K562 (cell line): ENCODE data around the gene LSM4. TPM values are rescaled to one million over a fixed set of nuclear protein-coding genes. Genes with fewer than 3 reads are reported as not detected.

ENCODE experiments used
- ATF7 ChIP-seq: fragments of 450-650 bp; IDR thresholded peaks from 2 replicates; pipeline ENCODE4 v1.7.1; 2014; ENCODE audit warnings: mild to moderate bottlenecking, moderate library complexity
- DIDO1 ChIP-seq: fragments of 450-650 bp; IDR thresholded peaks from 2 replicates; pipeline ENCODE4 v1.6.1; 2016; ENCODE audit warnings: low read depth, missing biosample characterization, missing genetic modification characterization
- HDAC6 ChIP-seq: IDR thresholded peaks from 2 replicates; pipeline ENCODE4 v1.6.1; 2012; ENCODE audit warnings: low read depth, mild to moderate bottlenecking, control low read depth, inconsistent platforms, low read length, moderate library complexity
- HMG20A ChIP-seq: fragments of 450-650 bp; formaldehyde crosslinking; conservative IDR thresholded peaks from 2 replicates; pipeline ENCODE4 v1.4.0; 2020; ENCODE audit warnings: mild to moderate bottlenecking, mixed read lengths
- IRF2 ChIP-seq: sonication (generic); formaldehyde crosslinking; IDR thresholded peaks from 2 replicates; pipeline ENCODE4 v1.8.1; 2022; ENCODE audit warnings: mild to moderate bottlenecking, missing genetic modification reagents
- MAZ ChIP-seq, 2 experiments: fragments of 450-650 bp in 1 of 2; sonication (generic) in 1 of 2; formaldehyde crosslinking; IDR thresholded peaks in 1 of 2; conservative IDR thresholded peaks in 1 of 2; 2 replicates each; pipeline versions ENCODE4 v1.4.0 to v1.5.0; 2020; ENCODE audit warnings: mild to moderate bottlenecking in 1 of 2, missing genetic modification reagents in 1 of 2
- MBD2 ChIP-seq: sonication (generic); IDR thresholded peaks from 2 replicates; pipeline ENCODE4 v1.6.1; 2016; ENCODE audit warnings: low read depth, borderline replicate concordance
- MEIS2 ChIP-seq: fragments of 450-650 bp; IDR thresholded peaks from 2 replicates; pipeline ENCODE4 v1.6.1; 2014; ENCODE audit warnings: mild to moderate bottlenecking; ENCODE audit not compliant: partially characterized antibody
- MTA1 ChIP-seq: fragments of 450-650 bp; IDR thresholded peaks from 2 replicates; pipeline ENCODE4 v1.6.1; 2017; ENCODE audit warnings: borderline replicate concordance
- NFXL1 ChIP-seq: fragments of 450-650 bp; formaldehyde crosslinking; IDR thresholded peaks from 2 replicates; pipeline ENCODE4 v1.4.0; 2021; ENCODE audit warnings: mild to moderate bottlenecking
- PML ChIP-seq: IDR thresholded peaks from 2 replicates; pipeline ENCODE4 v1.6.1; 2012; ENCODE audit warnings: low read length, inconsistent platforms
- POLR2B ChIP-seq: fragments of 450-650 bp; IDR thresholded peaks from 2 replicates; pipeline ENCODE4 v1.6.1; 2018; ENCODE audit warnings: low read depth; ENCODE audit not compliant: partially characterized antibody
- PYGO2 ChIP-seq: fragments of 450-650 bp; IDR thresholded peaks from 2 replicates; pipeline ENCODE4 v1.6.1; 2016; ENCODE audit warnings: mild to moderate bottlenecking, missing genetic modification characterization, moderate library complexity, missing compliant biosample characterization
- RAD21 ChIP-seq, 2 experiments: fragments of 250-450 bp in 1 of 2; fragments of 450-650 bp in 1 of 2; sonication (Bioruptor Pico) in 1 of 2; formaldehyde crosslinking in 1 of 2; IDR thresholded peaks in 1 of 2; conservative IDR thresholded peaks in 1 of 2; 2 replicates each; pipeline versions ENCODE4 v1.4.0 to v1.8.0; 2020 to 2022; ENCODE audit warnings: mild to moderate bottlenecking in 2 of 2, moderate library complexity in 1 of 2
- RBM25 ChIP-seq: fragments of 200-400 bp; formaldehyde crosslinking; IDR thresholded peaks from 2 replicates; pipeline ENCODE4 v1.6.1; 2018; ENCODE audit warnings: low read length, low read depth, moderate library complexity; ENCODE audit not compliant: severe bottlenecking
- SOX6 ChIP-seq: fragments of 450-650 bp; IDR thresholded peaks from 2 replicates; pipeline ENCODE4 v1.6.1; 2014; ENCODE audit warnings: mild to moderate bottlenecking
- SP1 ChIP-seq: sonication (generic); formaldehyde crosslinking; IDR thresholded peaks from 2 replicates; pipeline ENCODE4 v1.8.1; 2022; ENCODE audit warnings: mild to moderate bottlenecking, missing genetic modification reagents
- SP2 ChIP-seq: IDR thresholded peaks from 2 replicates; pipeline ENCODE4 v1.6.1; 2011; ENCODE audit warnings: mild to moderate bottlenecking, low read depth, low read length, moderate library complexity; ENCODE audit not compliant: poor library complexity, severe bottlenecking; ENCODE audit errors: extremely low read depth
- SRF ChIP-seq, 2 experiments: fragments of 250-450, 450-650 bp in 1 of 2; sonication (Bioruptor Pico) in 1 of 2; sonication (generic) in 1 of 2; formaldehyde crosslinking; IDR thresholded peaks; 2 replicates each; pipeline versions ENCODE4 v1.5.0 to v1.5.1; 2020 to 2022; ENCODE audit warnings: mild to moderate bottlenecking in 1 of 2, missing genetic modification reagents in 1 of 2
- ZNF124 ChIP-seq: sonication (generic); formaldehyde crosslinking; IDR thresholded peaks from 2 replicates; pipeline ENCODE4 v1.8.1; 2022; ENCODE audit warnings: missing genetic modification reagents
- ZNF212 ChIP-seq: fragments of 450-650 bp; formaldehyde crosslinking; IDR thresholded peaks from 2 replicates; pipeline ENCODE4 v1.4.0; 2020; ENCODE audit warnings: mild to moderate bottlenecking
- ZNF408 ChIP-seq: fragments of 250-450 bp; sonication (Bioruptor Pico); IDR thresholded peaks from 2 replicates; pipeline ENCODE4 v1.4.0; 2020; ENCODE audit warnings: low read depth, mild to moderate bottlenecking, moderate library complexity
- polyA plus RNA-seq, 8 experiments: library from polyadenylated mRNA; depleted of rRNA in 4 of 8; stranded (reverse) in 5 of 8; unstranded in 3 of 8; fragments of >200 nt; fragmentation: Nextera tagmentation in 2 of 8; fragmentation: Illumina TruSeq in 1 of 8; extraction: Ambion mirVana in 2 of 8; extraction: Trizol in 1 of 8; gene quantifications; 2 replicates each; pipeline versions ENCODE4 v1.2.1 to v1.2.3, GENCODE V29; 2011 to 2014; ENCODE audit warnings: inconsistent platforms in 1 of 8, missing spikeins in 1 of 8
- total RNA-seq, 7 experiments: library from RNA; depleted of rRNA in 6 of 7; stranded (reverse); fragments of >200 nt in 6 of 7; fragmentation: Illumina TruSeq in 2 of 7; extraction: Trizol in 2 of 7; gene quantifications; 2 replicates each; pipeline versions ENCODE4 v1.2.1 to v1.2.3, GENCODE V29; 2011 to 2021; ENCODE audit warnings: low replicate concordance in 1 of 7

LSM4 gene
- total and polyA plus RNA-seq, 9 of the 15 experiments (the other 6 are each of a cell fraction or from before 2014, with no cell fraction given) = 11.9 to 763 (median 202) TPM

DNA sequence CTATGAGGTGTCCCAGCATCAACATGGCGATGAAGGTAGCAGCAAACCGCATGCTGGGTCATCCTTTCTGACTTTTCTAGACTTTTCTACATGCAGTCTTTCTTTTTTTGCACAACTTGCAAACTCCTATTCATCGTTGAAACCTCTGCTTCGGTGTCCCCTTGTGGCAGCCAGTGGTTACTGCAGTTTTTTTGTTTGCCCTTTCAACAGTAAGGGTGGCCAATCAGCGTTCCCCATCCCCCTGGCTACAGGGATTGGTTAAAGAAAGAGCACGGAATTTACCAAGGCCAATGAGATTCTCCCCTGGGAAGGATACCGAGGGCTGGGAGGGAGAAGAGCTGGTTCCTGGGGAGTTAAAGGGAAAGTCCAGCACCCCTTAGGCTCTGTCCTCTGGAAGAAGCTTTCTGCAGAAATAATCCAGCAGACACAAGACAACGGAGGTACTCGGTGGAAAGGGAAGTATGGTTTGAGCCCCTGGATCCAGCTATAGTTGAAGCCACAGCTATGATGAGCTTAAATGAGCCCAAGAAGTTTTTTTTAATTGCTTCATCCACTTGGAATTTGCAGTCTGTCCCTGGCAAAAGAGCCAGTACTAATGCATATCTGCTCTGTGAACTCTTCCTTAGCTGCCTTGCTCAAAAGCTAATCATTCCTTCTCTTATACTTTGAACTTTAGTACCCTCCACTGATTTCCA, 5.6 kb upstream of the LSM4 start (continued):
- TF ChIP-seq MTA1 = 0 out of 2 replicates have a peak, but pooled peaks have one; percentile 19
- TF ChIP-seq ZNF212 (CRISPR knock-in tag) = no peak
- peak; percentile 65; the same call in 1 of the 2 replicates for TF ChIP-seq ATF7
- TF ChIP-seq SP1 (CRISPR knock-in tag) = peak; percentile 58; the same call in 1 of the 2 replicates
- peak in 1 of 2 experiments; percentile 71; a peak in 1 of 4 replicates for TF ChIP-seq MAZ (CRISPR knock-in tag; conservative IDR thresholded peaks at IDR 0.05 in 1 of 2, IDR thresholded peaks at IDR 0.05 in 1 of 2)
- no peak for TF ChIP-seq ZNF408 (CRISPR knock-in tag)
- TF ChIP-seq RBM25 = peak; percentile 78
- TF ChIP-seq PML = no peak; the same call in 1 of the 2 replicates
- peak; percentile 61; the same call in 1 of the 2 replicates for TF ChIP-seq MBD2
- peak; percentile 18 for TF ChIP-seq SP2
- no peak for TF ChIP-seq DIDO1 (tag)
- 0 out of 4 replicates have a peak, but pooled peaks of 1 of the 2 experiments have one; percentile 50 for TF ChIP-seq SRF (CRISPR knock-in tag; IDR thresholded peaks at IDR 0.05)
- peak; percentile 85 to 87 for TF ChIP-seq RAD21 (CRISPR knock-in tag; conservative IDR thresholded peaks at IDR 0.05 in 1 of 2, IDR thresholded peaks at IDR 0.05 in 1 of 2)
- TF ChIP-seq SOX6 = peak; percentile 21; the same call in 1 of the 2 replicates
- TF ChIP-seq PYGO2 (tag) = 0 out of 2 replicates have a peak, but pooled peaks have one; percentile 5
- TF ChIP-seq HDAC6 = no peak
- no peak for TF ChIP-seq POLR2B
- no peak for TF ChIP-seq HMG20A (CRISPR knock-in tag)
- TF ChIP-seq IRF2 = no peak
- no peak for TF ChIP-seq NFXL1 (CRISPR knock-in tag)
- no peak for TF ChIP-seq ZNF124 (CRISPR knock-in tag)
- TF ChIP-seq MEIS2 = no peak
